GM12892 (cell line): ENCODE data around the gene CACNA1C.

Experiments used
- DNase-seq: peaks from one replicate; pipeline ENCODE4 v3.0.0; 2011; ENCODE audit not compliant: insufficient read length
- FAIRE-seq: peaks from 2 replicates; lab custom pipeline; 2011; peaks lifted over from hg19 to GRCh38; lab: Jason Lieb, UNC
- POLR2A ChIP-seq: IDR thresholded peaks from 2 replicates; pipeline ENCODE4 v1.6.1; 2011; ENCODE audit warnings: low read depth, low read length, control low read depth
- POLR2AphosphoS5 ChIP-seq: IDR thresholded peaks from 2 replicates; pipeline ENCODE4 v1.6.1; 2011; ENCODE audit warnings: low read depth, low read length, control low read depth
- TAF1 ChIP-seq: IDR thresholded peaks from 2 replicates; pipeline ENCODE4 v1.6.1; 2011; ENCODE audit warnings: low read depth, mild to moderate bottlenecking, control low read depth, low read length, borderline replicate concordance

Gene CACNA1C

DNA sequence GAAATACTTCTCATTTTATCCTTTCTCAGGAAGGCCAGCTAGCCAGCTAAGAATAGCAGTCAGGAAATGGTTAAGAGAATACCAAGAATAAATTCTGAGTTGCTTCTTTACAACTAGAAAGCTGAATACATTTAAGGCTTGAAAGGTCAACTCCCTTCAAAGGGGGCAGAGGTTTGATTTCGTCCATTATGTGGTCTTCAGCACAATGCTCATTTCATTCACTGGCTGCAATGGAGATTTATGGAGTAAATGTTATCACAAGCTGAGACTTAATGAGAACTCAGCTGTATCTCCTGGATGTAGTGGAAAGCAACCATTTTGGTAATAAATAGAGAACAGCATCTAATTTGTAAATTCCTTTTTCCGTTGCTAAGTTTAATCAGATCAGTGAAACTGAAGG lies 477.0 kb downstream of the CACNA1C start:
- TF ChIP-seq POLR2AphosphoS5, result no peak
- TF ChIP-seq TAF1, result no peak
- TF ChIP-seq POLR2A, result no peak
- FAIRE-seq (no peak), DNase-seq (no peak)

DNA sequence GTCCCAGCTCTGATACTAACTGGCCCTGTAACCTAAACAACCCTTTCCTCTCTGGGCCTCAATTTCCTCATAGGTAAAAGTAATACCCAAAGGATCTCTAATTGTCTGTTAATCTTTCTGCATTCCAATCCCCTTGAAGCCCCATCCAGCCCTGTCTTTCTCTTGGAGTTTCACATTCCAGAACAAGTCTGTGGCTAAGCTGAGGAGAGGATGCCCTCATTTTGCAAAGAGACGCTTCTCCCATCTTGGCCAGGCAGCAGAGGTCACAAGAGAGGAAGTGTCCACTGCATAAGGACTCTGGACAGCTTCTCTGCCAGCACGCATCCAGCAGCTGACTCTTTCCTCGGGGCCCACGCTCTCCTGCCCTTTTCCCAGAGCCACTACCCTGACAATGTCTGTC lies 478.6 kb downstream of the CACNA1C start:
- FAIRE-seq (no peak), DNase-seq (no peak)
- TF ChIP-seq POLR2AphosphoS5 (no peak), POLR2A (no peak), TAF1 (no peak)

DNA sequence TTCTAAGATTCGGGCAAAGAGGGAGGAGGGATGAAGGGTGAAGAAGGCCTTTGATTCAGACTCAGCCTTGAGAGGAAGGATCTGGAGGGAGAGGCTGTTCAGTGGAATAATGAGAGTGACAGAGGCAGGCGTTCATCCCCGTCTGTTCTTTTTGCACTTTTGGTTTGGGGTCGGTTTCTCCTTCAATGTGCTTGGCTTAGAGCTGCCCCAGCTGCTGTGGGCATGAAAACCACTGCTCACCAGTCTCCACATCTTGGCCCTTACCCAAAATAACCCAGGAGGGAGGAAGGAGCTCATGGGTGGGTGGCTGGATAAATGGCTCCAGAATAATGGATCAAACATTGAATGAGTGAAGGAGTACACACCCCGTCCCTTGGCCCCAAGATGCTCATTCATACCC lies 480.2 kb downstream of the CACNA1C start:
- TF ChIP-seq TAF1 (no peak), POLR2A (no peak), POLR2AphosphoS5 (no peak)
- DNase-seq, result no peak
- FAIRE-seq, result no peak

DNA sequence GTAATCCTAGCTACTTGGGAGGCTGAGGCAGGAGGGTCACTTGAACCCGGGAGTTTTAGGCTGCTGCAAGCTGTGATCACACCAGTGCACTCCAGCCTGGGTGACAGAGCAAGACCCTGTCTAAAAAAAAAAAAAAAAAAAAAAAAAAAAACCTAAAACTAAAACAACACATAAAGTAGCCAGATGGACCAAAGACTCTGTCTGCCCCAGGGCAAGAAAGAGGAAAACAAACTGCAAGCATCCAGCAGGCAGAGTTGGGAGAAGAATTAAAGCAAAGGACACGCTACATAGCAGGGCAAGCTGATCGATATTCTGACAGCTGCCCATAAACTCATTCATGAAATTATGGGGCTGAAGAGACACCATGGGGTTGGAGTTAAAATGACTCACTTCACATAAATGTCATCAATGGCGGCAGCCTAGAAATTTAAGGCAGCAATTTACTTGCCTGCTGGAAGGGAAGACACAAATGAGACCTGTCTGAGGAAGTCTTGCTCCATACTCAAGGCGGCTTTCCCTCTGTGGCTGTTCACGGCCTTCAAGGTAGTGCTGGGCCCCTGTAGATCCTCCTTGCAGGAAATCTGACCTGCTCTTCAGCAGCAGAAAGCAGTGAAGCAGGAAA lies 482.9 kb downstream of the CACNA1C start:
- FAIRE-seq, result no peak
- DNase-seq, result no peak
- TF ChIP-seq POLR2A (no peak), POLR2AphosphoS5 (no peak), TAF1 (no peak)

DNA sequence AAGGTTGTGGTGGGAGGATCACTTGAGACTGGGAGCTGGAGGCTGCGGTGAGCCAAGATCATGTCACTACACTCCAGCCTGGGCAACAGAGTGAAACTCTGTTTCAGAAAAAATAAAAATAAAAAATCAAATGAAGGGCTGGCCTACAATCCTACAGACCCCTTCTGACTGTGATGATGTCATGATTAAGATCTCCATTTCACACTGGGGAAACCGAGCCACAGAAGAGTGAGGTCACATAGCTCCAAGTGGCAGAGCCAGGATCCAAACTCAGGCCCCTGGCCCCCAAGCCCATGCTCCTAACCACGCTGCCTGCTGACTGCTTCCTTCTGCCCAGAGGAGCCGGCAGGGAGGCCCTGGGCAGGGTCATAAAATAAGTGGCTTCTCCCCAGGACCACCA lies 483.9 kb downstream of the CACNA1C start:
- DNase-seq (no peak), FAIRE-seq (no peak)
- no peak for TF ChIP-seq POLR2A
- no peak for TF ChIP-seq TAF1
- TF ChIP-seq POLR2AphosphoS5, result no peak

DNA sequence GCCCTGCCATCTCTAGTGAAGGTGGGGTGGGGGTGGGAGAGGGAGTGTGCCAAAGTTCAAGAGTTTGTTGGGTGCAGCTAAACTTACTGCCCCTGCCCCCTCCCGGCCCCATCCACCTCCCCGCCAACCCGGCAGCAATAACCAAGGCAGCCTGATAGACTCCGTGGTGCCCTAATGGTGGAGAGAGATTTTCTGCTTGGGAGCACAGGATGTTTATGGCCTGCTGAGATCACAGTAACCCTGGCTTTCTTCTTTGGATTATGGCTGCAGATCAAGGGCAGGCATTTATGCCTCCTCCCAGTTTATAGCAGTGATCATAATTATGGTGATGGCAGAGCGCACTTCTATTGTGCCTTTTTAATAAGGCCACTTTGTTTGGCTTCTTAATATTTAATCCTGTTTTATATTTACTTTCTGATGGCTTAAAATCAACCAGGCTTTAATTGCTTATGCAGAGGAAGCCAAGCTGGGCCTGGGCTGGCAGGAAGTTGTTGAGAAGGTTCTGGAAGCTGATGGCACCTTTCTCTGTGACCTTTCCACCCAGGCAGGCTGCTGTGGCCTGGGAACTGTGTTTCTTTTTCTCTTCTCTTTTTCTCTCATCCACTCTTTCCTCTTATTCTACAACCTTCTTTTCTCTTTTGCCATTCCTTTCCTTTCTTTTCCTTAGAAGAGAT lies 485.2 kb downstream of the CACNA1C start:
- no peak for FAIRE-seq
- TF ChIP-seq POLR2AphosphoS5 (no peak), TAF1 (no peak), POLR2A (no peak)

DNA sequence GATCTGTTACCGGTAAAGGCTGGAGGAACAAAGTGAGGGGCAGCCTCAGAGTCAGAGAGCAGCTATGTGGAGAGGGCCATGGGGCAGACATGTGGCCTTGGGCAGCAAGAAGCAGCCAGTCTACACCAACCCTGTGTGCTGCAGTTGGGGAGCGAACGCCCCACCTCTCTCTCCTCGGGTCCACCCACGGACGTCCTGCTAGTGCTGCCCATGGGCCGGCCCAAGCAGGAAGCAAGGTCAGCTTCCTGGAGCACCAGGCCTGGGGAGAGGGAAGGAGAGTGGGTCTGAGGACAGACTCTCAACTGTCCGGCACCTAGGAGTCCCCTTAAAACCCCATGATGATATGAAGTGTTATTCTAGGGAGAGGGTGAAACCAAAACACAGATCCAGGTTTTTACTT lies 487.2 kb downstream of the CACNA1C start:
- TF ChIP-seq TAF1 (no peak), POLR2AphosphoS5 (no peak), POLR2A (no peak)
- FAIRE-seq, result no peak
- no peak for DNase-seq

More for the DNA sequence above, 485.2 kb downstream of the CACNA1C start:
- DNase-seq, result no peak

DNA sequence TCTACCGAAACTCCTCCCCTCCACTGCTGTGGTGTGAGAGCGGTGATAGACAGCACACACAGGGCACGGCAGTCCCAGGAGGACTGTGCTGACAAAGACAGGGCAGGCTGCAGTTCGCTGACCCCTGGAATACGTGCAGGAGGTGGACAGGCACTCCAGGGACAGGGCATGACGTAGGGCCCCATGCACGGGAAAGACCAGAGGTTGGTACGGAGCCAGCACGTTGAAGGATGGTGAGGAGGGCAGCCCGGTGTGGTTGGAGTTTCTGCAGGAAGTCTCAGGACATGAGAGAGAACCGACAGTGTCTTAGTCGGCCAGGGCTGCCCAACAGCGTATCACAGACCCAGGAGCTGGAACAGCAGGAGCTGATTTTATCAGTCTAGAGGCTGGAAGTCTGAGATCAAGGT lies 487.8 kb downstream of the CACNA1C start:
- TF ChIP-seq POLR2A, result no peak
- no peak for TF ChIP-seq POLR2AphosphoS5
- no peak for TF ChIP-seq TAF1
- FAIRE-seq (no peak), DNase-seq (no peak)

DNA sequence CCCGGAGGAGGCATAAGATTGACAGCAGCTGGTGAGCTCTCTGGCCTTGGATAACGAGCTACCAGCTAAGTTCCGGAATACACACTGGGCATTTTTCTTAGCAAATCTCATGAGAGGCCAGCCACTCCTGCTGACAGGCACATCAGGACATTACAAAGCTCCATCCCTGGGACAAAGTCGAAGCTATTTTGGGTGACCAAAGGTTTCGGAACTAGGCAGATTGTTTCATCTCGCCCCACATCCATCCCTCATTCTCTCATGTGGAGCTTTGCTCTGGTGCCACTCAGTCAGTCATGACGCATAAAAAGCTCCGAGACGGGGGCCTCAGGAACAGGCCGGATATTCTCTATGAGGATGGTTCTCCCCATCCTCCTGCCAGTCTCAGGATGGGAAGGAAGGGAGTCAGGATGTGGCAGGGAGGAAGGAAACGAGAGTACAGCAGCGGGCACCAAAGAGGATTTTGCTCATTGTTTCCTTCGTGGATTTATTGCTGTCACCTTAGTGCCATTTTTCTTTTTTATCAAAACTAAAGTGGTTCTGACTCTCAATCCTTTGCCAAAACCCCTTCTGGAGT lies 488.9 kb downstream of the CACNA1C start:
- FAIRE-seq (no peak), DNase-seq (no peak)
- TF ChIP-seq TAF1, result no peak
- TF ChIP-seq POLR2AphosphoS5, result no peak

DNA sequence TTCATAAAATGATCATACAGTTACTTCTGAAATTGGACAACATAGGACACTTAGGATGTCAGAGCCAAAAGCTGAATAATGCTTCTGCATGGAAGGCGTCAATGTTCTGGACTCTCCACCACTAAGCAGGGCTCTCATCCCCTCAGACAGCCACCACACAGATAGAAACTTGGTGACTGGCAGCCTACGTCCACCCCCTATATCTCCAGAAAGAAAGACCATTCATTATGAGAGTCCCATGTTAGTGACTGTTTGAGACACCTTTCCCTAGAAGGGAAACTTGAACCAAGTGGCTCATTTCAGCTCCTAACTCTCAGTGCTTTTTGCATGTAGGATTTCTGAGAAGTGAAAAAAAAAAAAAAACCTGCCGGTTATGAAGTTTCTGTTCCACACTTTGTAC lies 491.0 kb downstream of the CACNA1C start:
- no peak for FAIRE-seq
- no peak for TF ChIP-seq POLR2A
- no peak for TF ChIP-seq POLR2AphosphoS5

DNA sequence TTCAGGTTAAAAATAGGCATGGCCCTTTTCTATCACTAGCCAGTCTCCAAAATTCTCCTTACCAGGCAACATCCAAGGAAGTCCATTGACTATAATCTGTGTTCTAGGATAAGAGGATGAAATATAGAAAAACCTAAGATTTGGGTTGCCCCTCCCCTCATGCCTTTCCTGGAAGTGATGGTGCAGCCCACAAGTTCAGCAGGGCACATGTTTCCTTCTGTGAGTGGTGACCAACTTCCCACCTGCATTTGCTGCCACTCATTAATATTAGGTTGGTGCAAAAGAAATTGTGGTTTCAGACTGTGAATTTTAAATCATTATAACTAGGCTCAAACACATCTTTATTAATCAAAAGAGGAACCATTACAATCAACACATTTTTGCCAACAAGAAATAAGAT lies 491.4 kb downstream of the CACNA1C start:
- TF ChIP-seq TAF1, result no peak
- no peak for TF ChIP-seq POLR2A
- no peak for TF ChIP-seq POLR2AphosphoS5
- FAIRE-seq (no peak), DNase-seq (no peak)

More for the DNA sequence above, 491.0 kb downstream of the CACNA1C start:
- no peak for DNase-seq

DNA sequence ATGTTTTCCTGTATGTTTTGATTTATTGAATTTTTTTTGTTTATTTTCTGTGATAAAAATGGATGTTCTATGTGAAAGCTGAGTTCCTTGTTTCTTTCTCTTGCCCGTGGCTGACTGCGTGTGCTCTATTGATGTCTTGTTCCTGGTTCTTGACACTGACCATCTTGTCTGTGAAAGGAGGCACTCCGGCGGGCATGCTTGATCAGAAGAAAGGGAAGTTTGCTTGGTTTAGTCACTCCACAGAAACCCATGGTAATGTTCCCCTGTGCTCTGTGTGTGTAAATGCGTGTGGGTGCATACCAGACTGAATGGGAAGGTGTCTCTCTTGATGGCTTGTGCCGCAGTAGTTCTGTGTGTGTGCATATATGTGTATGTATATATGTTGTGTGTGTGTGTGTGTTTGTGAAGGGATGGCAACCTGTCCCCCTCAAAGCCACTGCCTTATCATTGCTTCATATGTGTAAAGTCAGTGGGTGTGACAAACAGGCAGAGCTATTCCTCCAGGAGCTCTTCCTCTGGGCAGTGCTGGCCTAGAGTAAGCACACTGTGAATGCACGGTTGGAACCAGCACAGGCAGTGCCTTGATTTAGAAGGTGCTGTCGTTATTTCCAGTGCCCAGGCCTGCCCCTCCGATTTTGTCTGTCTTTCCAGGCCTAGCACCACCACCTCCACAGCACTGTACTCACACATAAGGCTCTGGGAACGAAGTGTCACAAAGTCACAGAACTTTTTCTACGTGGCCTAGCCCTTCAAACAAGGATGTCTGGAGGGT lies 494.7 kb downstream of the CACNA1C start:
- FAIRE-seq (no peak), DNase-seq (no peak)
- no peak for TF ChIP-seq POLR2A
- no peak for TF ChIP-seq TAF1
- TF ChIP-seq POLR2AphosphoS5, result no peak

DNA sequence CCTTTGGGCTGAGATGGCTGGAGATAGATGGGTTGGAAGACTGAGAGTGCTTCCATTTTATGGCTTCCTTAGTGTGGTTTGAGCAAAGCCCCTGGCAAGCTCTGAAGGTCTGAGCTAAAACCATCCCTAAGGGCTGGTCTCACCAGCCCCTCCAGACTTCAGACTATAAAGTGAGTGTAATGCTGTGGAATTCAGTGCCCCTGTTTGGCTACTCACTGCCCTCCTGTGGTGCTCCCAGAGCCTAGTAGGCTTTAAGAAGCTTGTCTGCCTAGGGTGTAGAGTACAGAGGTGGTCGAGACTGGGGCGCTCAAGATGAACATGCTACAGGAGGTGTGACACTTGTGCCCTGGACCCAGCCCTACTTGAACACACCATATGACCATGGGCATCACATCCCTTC lies 495.3 kb downstream of the CACNA1C start:
- no peak for TF ChIP-seq TAF1
- no peak for TF ChIP-seq POLR2A
- no peak for DNase-seq
- FAIRE-seq, result no peak
